Mononuclear cell (primary cell): ENCODE results near the gene EFCAB12. TPM values are rescaled to one million over a fixed set of nuclear protein-coding genes. Genes with fewer than 3 reads are reported as not detected.
"Not testable (repeated sequence)": the region's sequence is repeated elsewhere in the genome, so short reads cannot be mapped to it uniquely, and the experiment has no call there.

Experiments used
- H3K27me3 ChIP-seq: 2 replicates; pipeline ENCODE4 v1.6.0; 2011; ENCODE audit warnings: low read length, control low read depth; ENCODE audit not compliant: insufficient read depth
- H3K4me1 ChIP-seq: 2 replicates; pipeline ENCODE4 v1.5.1; 2011; ENCODE audit warnings: mild to moderate bottlenecking, low read length, control low read depth; ENCODE audit not compliant: insufficient read depth
- H3K4me3 ChIP-seq: 2 replicates; pipeline ENCODE4 v1.5.1; 2011; ENCODE audit warnings: mild to moderate bottlenecking, low read length, moderate library complexity
- H3K9me3 ChIP-seq: 2 replicates; pipeline ENCODE4 v1.5.1; 2011; ENCODE audit warnings: low read depth, mild to moderate bottlenecking, control low read depth, low read length
- total RNA-seq: library from RNA; depleted of rRNA; stranded (reverse); fragments of >200 nt; gene quantifications from one replicate; pipeline ENCODE4 v1.2.3, GENCODE V29; 2012

Gene EFCAB12
- total RNA-seq, 1 donor = 1.4 TPM

GRCh38 chr3:129383292-129383860 lies 45.1 kb downstream of the EFCAB12 start:
- Histone ChIP-seq H3K27me3 (no peaks in the 10 kb centered on the region), H3K9me3 (no peaks in the 10 kb centered on the region), H3K4me3 (no peak overlapping the region), H3K4me1 (no peaks in the 10 kb centered on the region)

GRCh38 chr3:129382366-129382765 lies 46.1 kb downstream of the EFCAB12 start:
- Histone ChIP-seq H3K9me3 (no peaks in the 10 kb centered on the region), H3K4me1 (no peaks in the 10 kb centered on the region), H3K4me3 (no peak overlapping the region), H3K27me3 (no peaks in the 10 kb centered on the region)

- no peaks in the 10 kb centered on the region for H3K4me1 ChIP-seq
- no peak overlapping the region for H3K4me3 ChIP-seq
- no peaks in the 10 kb centered on the region for H3K9me3 ChIP-seq
- no peaks in the 10 kb centered on the region for H3K27me3 ChIP-seq
Observed at GRCh38 chr3:129379582-129380358, 48.7 kb downstream of the EFCAB12 start.

- H3K4me1 ChIP-seq = no peaks in the 10 kb centered on the region
- no peaks in the 10 kb centered on the region for H3K9me3 ChIP-seq
- H3K27me3 ChIP-seq = no peaks in the 10 kb centered on the region
- H3K4me3 ChIP-seq = no peak overlapping the region
Observed at GRCh38 chr3:129378949-129379348, 49.5 kb downstream of the EFCAB12 start.

- H3K4me3 ChIP-seq = no peak overlapping the region
- no peaks in the 10 kb centered on the region for H3K4me1 ChIP-seq
- H3K27me3 ChIP-seq = no peaks in the 10 kb centered on the region
- H3K9me3 ChIP-seq = no peaks in the 10 kb centered on the region
Observed at GRCh38 chr3:129377615-129378014, 50.8 kb downstream of the EFCAB12 start.

- no peak overlapping the region for H3K4me3 ChIP-seq
- no peaks in the 10 kb centered on the region for H3K4me1 ChIP-seq
- H3K27me3 ChIP-seq = no peaks in the 10 kb centered on the region
- no peaks in the 10 kb centered on the region for H3K9me3 ChIP-seq
Observed at GRCh38 chr3:129375099-129375498, 53.3 kb downstream of the EFCAB12 start.

- Histone ChIP-seq H3K4me3 (no peak overlapping the region), H3K4me1 (no peaks in the 10 kb centered on the region), H3K9me3 (no peaks in the 10 kb centered on the region), H3K27me3 (no peaks in the 10 kb centered on the region)
Observed at GRCh38 chr3:129371041-129371826, 57.2 kb downstream of the EFCAB12 start.

GRCh38 chr3:129370248-129370964 lies 58.0 kb downstream of the EFCAB12 start:
- Histone ChIP-seq H3K27me3 (no peaks in the 10 kb centered on the region), H3K4me3 (no peak overlapping the region), H3K9me3 (no peaks in the 10 kb centered on the region), H3K4me1 (no peaks in the 10 kb centered on the region)

GRCh38 chr3:129369711-129370110 lies 58.7 kb downstream of the EFCAB12 start:
- no peaks in the 10 kb centered on the region for H3K9me3 ChIP-seq
- no peaks in the 10 kb centered on the region for H3K27me3 ChIP-seq
- no peak overlapping the region for H3K4me3 ChIP-seq
- no peaks in the 10 kb centered on the region for H3K4me1 ChIP-seq

GRCh38 chr3:129367821-129368220 lies 60.6 kb downstream of the EFCAB12 start:
- Histone ChIP-seq H3K4me1 (no peaks in the 10 kb centered on the region), H3K4me3 (no peak overlapping the region), H3K27me3 (no peaks in the 10 kb centered on the region), H3K9me3 (no peaks in the 10 kb centered on the region)

- no peaks in the 10 kb centered on the region for H3K27me3 ChIP-seq
- H3K4me3 ChIP-seq = no peak overlapping the region
- H3K4me1 ChIP-seq = no peaks in the 10 kb centered on the region
- H3K9me3 ChIP-seq = no peaks in the 10 kb centered on the region
Observed at GRCh38 chr3:129366312-129366831, 62.1 kb downstream of the EFCAB12 start.

- H3K27me3 ChIP-seq = no peaks in the 10 kb centered on the region
- no peak overlapping the region for H3K4me3 ChIP-seq
- no peaks in the 10 kb centered on the region for H3K9me3 ChIP-seq
- H3K4me1 ChIP-seq = no peaks in the 10 kb centered on the region
Observed at GRCh38 chr3:129365296-129366136, 62.9 kb downstream of the EFCAB12 start.

GRCh38 chr3:129364811-129365210 lies 63.6 kb downstream of the EFCAB12 start:
- not testable (repeated sequence) for H3K4me3 ChIP-seq, H3K4me1 ChIP-seq, H3K9me3 ChIP-seq, H3K27me3 ChIP-seq

- not testable (repeated sequence) for H3K4me1 ChIP-seq, H3K4me3 ChIP-seq, H3K27me3 ChIP-seq, H3K9me3 ChIP-seq
Observed at GRCh38 chr3:129363356-129363755, 65.1 kb downstream of the EFCAB12 start.
